IPS DF 4.7 (cell line): ENCODE measurements around the gene CXorf65.

Experiments used
- DNase-seq: peaks from one replicate; pipeline ENCODE4 v3.0.0-alpha.2; 2013; ENCODE audit warnings: low spot score; ENCODE audit errors: extremely low read depth

The CXorf65 gene

DNA sequence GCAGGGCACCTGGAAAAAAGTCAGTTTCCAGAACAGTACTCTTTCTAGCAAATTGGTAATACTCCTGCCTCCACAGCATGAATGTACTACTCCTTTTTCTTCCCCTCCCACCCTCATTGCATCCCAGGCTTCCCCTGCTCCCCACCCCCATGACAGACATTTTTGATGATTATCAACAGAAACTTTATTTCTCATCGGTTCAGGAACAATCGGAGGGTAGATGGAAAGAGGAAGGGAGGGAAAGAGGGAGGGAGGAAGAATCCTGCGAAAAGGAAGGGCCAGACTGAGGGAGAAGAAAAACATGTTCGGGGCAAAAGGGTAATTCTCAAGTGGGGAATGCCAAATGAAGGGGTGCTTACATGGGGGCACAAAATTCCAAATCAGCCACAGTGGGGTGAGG lies 705 bp upstream of the CXorf65 start:
- DNase-seq = no peak

DNA sequence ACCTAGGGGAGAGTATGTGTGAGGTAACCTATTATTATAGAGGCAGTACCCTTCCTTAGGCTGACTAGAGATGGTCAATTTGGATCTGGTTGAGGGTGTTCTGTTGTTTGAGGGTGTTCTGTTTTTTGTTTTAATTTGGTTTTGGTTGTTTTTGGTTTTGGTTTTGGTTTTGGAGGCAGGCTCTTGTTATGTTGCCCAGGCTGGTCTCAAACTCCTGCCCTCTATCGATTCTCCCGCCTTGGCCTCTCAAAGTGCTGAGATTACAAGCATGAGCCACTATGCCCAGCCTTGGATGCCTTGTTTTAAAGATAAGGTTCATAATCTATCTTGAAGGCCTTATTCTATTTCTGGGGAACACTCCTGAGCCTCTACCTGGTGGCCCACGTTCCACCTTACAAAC lies 912 bp downstream of the CXorf65 start:
- no peak for DNase-seq

- DNase-seq = no peak
Measured at GRCh38 chrX:71103110-71103983, 3.2 kb downstream of the CXorf65 start.

- no peak for DNase-seq
Measured at GRCh38 chrX:71102292-71102691, 4.2 kb downstream of the CXorf65 start.

DNA sequence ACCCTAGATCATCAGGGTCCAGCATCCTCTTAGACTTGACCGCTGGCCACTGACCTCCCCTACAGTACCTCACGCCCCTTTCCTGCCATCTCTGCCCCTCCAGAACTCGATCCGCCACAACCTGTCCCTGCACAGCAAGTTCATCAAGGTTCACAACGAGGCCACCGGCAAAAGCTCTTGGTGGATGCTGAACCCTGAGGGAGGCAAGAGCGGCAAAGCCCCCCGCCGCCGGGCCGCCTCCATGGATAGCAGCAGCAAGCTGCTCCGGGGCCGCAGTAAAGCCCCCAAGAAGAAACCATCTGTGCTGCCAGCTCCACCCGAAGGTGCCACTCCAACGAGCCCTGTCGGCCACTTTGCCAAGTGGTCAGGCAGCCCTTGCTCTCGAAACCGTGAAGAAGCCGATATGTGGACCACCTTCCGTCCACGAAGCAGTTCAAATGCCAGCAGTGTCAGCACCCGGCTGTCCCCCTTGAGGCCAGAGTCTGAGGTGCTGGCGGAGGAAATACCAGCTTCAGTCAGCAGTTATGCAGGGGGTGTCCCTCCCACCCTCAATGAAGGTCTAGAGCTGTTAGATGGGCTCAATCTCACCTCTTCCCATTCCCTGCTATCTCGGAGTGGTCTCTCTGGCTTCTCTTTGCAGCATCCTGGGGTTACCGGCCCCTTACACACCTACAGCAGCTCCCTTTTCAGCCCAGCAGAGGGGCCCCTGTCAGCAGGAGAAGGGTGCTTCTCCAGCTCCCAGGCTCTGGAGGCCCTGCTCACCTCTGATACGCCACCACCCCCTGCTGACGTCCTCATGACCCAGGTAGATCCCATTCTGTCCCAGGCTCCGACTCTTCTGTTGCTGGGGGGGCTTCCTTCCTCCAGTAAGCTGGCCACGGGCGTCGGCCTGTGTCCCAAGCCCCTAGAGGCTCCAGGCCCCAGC lies 5.7 kb downstream of the CXorf65 start:
- DNase-seq = no peak

GRCh38 chrX:71099736-71100135 lies 6.8 kb downstream of the CXorf65 start:
- no peak for DNase-seq

DNA sequence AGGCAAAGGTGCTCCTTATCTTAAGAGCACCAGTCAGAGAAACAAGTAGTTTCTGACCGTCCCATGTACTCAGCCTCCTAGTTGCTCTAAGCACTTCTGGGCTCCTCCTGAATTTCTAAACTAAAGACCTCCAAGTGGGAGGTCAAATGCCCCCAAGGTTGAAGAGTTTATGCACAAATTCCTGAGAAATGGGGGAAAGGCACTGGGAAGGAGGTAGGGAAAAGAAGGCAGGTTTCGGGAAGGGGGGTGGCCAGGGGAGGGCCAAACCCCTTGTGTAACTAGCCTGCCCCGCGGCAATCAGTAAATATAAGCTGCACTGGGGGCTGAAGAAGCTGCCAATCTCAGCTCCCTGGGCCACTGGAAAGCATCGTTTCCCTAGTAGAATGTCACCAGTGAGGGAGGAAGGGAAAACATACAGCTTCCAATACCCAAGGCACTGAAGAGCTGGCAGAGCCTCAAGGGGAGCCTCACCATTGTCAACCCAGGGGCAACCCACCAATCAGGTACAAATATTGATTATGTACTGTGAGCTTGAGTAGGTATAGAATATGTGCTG lies 7.5 kb downstream of the CXorf65 start:
- no peak for DNase-seq

DNA sequence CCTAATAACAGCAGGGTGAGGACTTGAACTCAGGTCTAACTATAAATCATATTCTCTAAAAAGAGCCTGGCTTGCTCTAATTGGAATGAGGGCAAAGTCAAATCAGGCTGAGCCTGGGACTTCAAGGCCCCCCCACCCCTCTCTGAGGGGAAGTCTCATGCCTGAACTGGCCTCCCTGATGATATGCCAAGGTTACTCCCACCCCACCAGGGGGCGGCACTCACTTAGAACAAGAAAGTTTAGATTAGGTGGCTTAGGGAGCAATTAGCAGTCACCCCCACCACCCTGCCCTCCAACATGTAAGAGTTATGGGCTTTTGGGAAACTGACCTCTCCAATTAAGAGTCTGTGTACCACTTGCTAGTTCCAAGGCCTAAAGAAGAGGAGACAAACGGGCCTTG lies 8.2 kb downstream of the CXorf65 start:
- no peak for DNase-seq

GRCh38 chrX:71096760-71097032 lies 9.8 kb downstream of the CXorf65 start:
- DNase-seq = no peak

DNA sequence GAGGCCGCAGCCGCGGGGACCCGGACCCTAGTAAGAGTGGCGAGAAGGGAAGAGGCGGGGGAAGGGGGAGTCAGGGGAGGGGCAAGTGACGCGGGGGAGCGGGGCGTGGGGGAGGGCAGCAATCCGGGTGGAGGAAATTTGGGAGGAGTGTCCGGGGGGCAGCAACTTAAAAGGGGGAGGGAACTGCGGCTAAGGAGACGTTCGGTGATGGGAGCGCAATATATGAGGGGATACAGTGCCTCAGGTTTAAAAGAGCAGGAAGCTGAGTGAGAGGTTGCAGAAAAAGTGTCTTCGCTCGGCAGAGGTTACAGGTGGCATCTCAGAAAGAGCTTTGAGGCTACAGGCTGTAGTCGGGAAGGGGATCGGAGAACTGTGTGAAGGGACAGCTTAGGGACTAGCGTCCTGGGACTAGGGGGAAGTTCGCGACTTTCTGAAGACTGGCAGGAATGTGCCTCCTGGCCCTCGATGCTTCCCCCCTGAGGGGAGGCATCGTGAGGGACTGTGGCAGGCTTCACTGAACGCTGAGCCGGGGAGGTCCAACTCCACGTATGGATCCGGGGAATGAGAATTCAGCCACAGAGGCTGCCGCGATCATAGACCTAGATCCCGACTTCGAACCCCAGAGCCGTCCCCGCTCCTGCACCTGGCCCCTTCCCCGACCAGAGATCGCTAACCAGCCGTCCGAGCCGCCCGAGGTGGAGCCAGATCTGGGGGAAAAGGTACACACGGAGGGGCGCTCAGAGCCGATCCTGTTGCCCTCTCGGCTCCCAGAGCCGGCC lies 10.4 kb downstream of the CXorf65 start:
- DNase-seq = no peak

GRCh38 chrX:71095555-71095980 lies 11.0 kb downstream of the CXorf65 start, which contains the start of gene FOXO4:
TSS of gene FOXO4 (plus strand) at chrX:71095851. CDS start at chrX:71096529, 678 bp downstream.
- DNase-seq = no peak

DNA sequence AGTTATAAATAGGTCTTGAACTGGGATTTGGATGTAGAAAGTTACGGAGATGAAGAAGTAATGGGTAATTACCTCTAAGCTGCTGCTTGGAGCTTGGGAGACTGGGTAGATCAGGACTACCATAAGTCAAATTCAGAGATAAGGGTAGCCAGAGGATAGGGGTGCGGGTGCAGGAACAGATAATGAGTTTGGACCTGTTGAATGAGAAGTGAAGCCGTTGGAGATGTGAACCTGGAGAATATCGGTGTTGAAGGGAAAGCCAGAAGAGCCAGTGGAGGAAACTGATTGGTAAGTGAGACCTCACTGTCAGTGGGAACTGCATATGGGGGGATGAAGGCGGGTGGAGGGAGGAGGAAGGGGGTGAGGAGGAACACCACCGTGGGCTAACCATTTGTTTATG lies 11.5 kb downstream of the CXorf65 start:
- no peak for DNase-seq

DNA sequence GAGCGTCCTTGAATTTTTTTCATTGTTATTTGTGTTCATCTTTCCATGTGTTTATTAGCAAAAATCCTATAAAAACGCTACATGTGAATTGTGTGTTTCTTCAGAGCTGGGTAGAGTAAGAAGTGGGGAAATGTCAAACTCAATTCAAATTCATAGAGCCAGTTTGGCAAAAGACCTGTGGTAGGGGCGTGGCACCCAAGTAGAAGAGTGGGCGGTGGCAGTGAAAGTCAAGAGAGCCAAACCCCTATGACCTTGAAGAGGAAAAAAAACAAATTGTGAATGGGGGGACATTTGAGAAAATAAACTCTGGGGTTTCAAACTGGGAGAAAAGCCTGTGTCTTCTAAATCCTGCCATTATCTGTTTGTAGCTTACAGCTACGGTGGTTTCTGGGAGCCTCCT lies 15.3 kb downstream of the CXorf65 start:
- DNase-seq = no peak

GRCh38 chrX:71085900-71086299 lies 20.6 kb downstream of the CXorf65 start:
- no peak for DNase-seq

DNA sequence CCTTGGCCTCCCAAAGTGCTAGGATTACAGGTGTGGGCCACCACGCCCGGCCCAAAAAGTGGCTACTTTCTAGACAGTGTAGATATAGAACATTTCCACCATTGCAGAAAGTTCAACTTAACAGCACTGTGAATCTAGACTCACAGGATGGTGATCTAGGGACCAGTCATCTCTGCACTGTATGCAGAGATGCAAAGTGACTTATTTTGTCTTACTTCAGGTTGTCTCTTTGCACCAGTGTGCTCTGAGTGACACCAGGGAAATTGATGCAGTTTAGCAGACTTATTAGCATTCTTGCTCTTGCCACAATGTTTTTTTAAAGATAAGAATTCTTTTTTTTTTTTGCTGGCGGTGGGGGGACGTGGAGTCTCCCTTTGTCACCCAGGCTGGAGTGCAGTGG lies 23.7 kb downstream of the CXorf65 start:
- no peak for DNase-seq

- no peak for DNase-seq
Measured at GRCh38 chrX:71082124-71082647, 24.4 kb downstream of the CXorf65 start.

- no peak for DNase-seq
Measured at GRCh38 chrX:71081330-71082123, 25.0 kb downstream of the CXorf65 start.

DNA sequence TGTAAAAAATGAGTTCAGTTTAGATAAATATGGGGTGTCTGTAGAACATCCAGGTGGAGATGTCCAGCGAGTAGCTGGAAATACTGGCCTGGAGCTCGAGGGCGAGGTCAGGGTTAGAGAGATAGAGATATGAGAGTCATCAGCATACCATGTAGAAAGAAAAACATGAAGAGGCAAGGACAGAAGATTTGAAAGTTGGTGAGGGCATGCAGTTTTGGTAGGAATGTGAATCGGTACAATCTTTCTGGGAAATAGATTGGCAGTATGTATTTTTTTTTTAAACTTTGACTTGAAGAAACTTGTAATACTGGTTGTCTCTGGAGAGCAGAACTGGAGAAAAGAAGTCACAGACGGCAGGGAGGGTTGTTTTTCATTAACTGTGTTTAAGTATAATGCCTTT lies 36.0 kb downstream of the CXorf65 start:
- no peak for DNase-seq

- no peak for DNase-seq
Measured at GRCh38 chrX:71068044-71068918, 38.3 kb downstream of the CXorf65 start, which contains the start of gene SNX12. TSS of gene SNX12 (minus strand) at chrX:71068334. CDS start at chrX:71068306, 28 bp downstream.
